Mesothelial cell of epicardium (in vitro differentiated cells): ENCODE data around the gene CALML5. TPM values are rescaled to one million over a fixed set of nuclear protein-coding genes. Genes with fewer than 3 reads are reported as not detected.
A peak's percentile ranks its signal among the peaks of the same experiment; 100 is the strongest.

ENCODE experiments used
- DNase-seq, 2 experiments: peaks; one replicate each; pipeline ENCODE4 v3.0.0; 2021; ENCODE audit warnings: low spot score in 2 of 2; ENCODE audit not compliant: unreplicated experiment in 2 of 2
- H3K27ac Mint-ChIP-seq: 2 replicates; pipeline ENCODE4 v1.8.0; 2021; ENCODE audit warnings: mixed read lengths
- H3K27me3 Mint-ChIP-seq: 2 replicates; pipeline ENCODE4 v1.8.0; 2021; ENCODE audit warnings: low read depth, mixed read lengths
- H3K36me3 Mint-ChIP-seq: 2 replicates; pipeline ENCODE4 v1.8.0; 2021; ENCODE audit warnings: mixed read lengths
- H3K4me1 Mint-ChIP-seq: 2 replicates; pipeline ENCODE4 v1.8.0; 2021; ENCODE audit warnings: mixed read lengths
- H3K4me3 Mint-ChIP-seq: 2 replicates; pipeline ENCODE4 v1.8.0; 2021; ENCODE audit warnings: mild to moderate bottlenecking, moderate library complexity, mixed read lengths
- H3K9me3 Mint-ChIP-seq: 2 replicates; pipeline ENCODE4 v1.8.0; 2021; ENCODE audit warnings: mixed read lengths
- total RNA-seq: library from RNA; stranded (reverse); gene quantifications from 3 replicates; pipeline ENCODE4 v1.2.1, GENCODE V29; 2021
- TF ChIP-seq, protein P1 (sequence below): fragments of 200-600 bp; sonication (generic); IDR thresholded peaks from one replicate; pipeline ENCODE4 v1.5.0; 2021; ENCODE audit warnings: antibody characterized with exemption; ENCODE audit not compliant: unreplicated experiment

The CALML5 gene
- total RNA-seq, 1 donor from 2014 or later, result not detected

DNA sequence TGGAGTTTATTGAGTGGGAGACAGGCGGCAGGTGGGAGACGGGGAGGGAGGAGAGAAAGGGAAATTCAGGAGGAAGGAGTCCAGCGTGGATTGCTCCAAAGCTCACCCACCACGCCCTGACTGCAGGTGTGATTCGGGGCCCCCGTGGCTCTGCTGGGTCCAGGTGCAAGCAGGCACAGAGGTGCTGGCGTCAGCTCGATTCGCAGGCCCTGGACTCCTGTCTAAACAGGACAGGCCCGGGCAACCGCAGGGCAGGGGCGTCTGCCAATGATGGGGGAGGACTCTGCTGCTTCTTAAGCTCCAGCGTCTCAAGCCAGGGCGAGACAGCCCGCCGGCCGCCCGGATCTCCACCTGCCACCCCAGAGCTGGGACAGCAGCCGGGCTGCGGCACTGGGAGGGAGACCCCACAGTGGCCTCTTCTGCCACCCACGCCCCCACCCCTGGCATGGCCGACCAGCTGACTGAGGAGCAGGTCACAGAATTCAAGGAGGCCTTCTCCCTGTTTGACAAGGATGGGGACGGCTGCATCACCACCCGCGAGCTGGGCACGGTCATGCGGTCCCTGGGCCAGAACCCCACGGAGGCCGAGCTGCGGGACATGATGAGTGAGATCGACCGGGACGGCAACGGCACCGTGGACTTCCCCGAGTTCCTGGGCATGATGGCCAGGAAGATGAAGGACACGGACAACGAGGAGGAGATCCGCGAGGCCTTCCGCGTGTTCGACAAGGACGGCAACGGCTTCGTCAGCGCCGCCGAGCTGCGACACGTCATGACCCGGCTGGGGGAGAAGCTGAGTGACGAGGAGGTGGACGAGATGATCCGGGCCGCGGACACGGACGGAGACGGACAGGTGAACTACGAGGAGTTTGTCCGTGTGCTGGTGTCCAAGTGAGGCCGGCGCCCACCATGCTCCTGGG is 25.5 kb upstream of the CALML5 start, which contains the start of gene CALML3:
Gene CALML3 (plus strand): TSS at position 321 of the 920 bp plus-strand sequence. CDS start 125 bp downstream, at position 446.
- Mint-ChIP-seq H3K36me3 (no peaks in the 10 kb centered on the region), H3K9me3 (peaks cover 2% of the 10 kb centered on the region), H3K4me3 (no peak within 1 kb of the TSS), H3K27me3 (no peaks in the 10 kb centered on the region), H3K4me1 (peaks cover 19% of the 10 kb centered on the region), H3K27ac (no peak within 1 kb of the TSS)
- TF ChIP-seq, protein P1, sequence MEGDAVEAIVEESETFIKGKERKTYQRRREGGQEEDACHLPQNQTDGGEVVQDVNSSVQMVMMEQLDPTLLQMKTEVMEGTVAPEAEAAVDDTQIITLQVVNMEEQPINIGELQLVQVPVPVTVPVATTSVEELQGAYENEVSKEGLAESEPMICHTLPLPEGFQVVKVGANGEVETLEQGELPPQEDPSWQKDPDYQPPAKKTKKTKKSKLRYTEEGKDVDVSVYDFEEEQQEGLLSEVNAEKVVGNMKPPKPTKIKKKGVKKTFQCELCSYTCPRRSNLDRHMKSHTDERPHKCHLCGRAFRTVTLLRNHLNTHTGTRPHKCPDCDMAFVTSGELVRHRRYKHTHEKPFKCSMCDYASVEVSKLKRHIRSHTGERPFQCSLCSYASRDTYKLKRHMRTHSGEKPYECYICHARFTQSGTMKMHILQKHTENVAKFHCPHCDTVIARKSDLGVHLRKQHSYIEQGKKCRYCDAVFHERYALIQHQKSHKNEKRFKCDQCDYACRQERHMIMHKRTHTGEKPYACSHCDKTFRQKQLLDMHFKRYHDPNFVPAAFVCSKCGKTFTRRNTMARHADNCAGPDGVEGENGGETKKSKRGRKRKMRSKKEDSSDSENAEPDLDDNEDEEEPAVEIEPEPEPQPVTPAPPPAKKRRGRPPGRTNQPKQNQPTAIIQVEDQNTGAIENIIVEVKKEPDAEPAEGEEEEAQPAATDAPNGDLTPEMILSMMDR, result no peak
- DNase-seq, result peak in 1 of 2 experiments; percentile 14

DNA sequence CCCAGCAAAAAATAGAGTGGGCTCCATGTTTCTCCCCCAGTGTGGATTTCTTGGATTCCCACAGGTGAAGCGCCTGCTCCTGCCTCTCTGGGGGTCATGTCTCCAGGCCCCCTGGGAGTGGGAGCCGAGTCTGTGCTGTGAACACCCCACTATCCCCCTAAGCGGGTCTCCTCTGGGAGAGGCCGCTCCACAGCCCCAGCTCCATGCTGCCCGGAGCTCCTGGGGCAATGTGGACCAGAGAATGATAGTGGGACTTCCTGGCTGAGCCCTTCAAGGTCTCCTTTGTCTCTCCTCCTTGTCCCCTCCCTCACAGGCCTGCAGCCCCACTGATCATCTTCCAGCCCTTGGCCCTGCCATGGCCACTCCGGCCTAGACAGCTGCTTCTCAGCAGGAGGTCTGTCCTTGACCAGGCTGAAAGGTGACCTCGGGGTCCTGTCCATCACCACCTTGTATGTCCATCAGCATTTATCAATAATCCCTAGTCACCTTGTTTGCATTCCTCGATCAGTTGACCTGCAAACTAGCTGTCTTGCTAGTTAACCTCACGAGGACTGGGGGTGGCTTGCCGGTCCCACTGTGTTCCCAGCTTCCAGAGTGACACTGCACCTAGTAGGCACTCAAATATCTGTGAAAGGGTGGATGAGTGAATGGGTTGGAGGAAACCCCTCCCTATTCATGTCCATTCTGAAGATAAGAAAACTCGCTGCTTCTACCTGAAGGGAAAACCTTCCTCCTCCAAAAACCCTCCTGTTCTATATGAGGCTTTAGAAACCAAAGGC is 24.6 kb upstream of the CALML5 start:
- DNase-seq, result peak in 1 of 2 experiments; percentile 2
- peaks cover 11% of the 10 kb centered on the region for H3K4me1 Mint-ChIP-seq
- peaks cover 9% of the 10 kb centered on the region for H3K9me3 Mint-ChIP-seq
- TF ChIP-seq, protein P1, result no peak
- H3K36me3 Mint-ChIP-seq, result no peaks in the 10 kb centered on the region
- no peak overlapping the region for H3K27ac Mint-ChIP-seq
- H3K27me3 Mint-ChIP-seq, result no peaks in the 10 kb centered on the region
- no peak overlapping the region for H3K4me3 Mint-ChIP-seq

DNA sequence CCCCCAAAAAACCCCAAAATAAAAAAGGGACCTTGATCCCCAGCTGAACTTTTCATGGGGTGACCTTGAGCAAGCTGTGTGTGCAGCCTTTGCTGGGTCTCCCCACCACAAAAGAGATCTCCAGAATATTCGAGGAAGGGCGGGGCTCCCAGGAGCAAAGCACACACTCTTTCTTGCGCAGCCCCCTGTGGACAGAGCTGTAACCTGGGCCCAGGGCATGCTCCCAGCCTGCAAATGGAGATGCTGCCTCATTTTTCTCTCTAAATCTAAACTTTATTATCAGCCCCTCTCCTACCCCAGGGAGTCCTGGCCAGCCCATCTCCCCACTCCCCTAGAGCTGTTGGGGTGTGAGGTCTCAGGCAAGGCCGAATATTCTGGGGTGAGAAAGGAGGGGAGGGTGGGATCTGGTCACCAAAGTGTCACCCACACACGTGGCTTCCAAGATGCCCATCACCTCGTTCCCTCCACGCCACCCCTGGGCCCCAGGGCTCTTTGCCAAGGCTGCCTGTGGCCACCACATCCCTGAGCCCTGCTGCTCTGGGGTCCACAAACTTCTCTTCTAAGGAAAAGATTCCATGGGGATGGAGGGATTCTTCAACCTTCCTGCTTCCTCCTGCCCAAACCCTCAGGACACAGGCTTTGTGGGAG is 23.7 kb upstream of the CALML5 start:
- H3K36me3 Mint-ChIP-seq, result no peaks in the 10 kb centered on the region
- peaks cover 11% of the 10 kb centered on the region for H3K4me1 Mint-ChIP-seq
- H3K27ac Mint-ChIP-seq, result no peak overlapping the region
- no peaks in the 10 kb centered on the region for H3K27me3 Mint-ChIP-seq
- H3K9me3 Mint-ChIP-seq, result peaks cover 11% of the 10 kb centered on the region
- TF ChIP-seq, protein P1, result no peak
- H3K4me3 Mint-ChIP-seq, result no peak overlapping the region
- no peak for DNase-seq

DNA sequence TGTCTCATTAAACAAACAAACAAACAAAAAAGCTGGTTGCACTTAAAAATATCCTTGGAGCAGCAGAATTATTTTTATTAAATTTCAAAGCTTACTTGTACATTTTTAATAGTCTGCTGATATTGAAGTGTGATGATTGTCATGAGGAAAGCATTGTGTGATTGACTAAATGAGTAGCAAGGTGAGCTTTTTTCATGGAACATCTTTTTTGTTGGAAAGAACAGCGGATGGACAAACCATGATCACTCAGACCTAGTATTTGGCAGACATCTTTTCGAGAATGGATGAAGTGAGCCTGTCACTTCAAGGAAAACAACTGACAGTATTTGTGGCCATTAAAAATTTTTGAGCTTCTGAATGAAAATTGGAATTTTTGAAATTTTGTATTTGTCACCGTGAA is 19.7 kb upstream of the CALML5 start:
- peaks cover 20% of the 10 kb centered on the region for H3K4me1 Mint-ChIP-seq
- no peak overlapping the region for H3K27ac Mint-ChIP-seq
- no peaks in the 10 kb centered on the region for H3K36me3 Mint-ChIP-seq
- peaks cover 11% of the 10 kb centered on the region for H3K9me3 Mint-ChIP-seq
- no peak overlapping the region for H3K4me3 Mint-ChIP-seq
- DNase-seq, result no peak
- TF ChIP-seq, protein P1, result no peak
- H3K27me3 Mint-ChIP-seq, result no peaks in the 10 kb centered on the region

DNA sequence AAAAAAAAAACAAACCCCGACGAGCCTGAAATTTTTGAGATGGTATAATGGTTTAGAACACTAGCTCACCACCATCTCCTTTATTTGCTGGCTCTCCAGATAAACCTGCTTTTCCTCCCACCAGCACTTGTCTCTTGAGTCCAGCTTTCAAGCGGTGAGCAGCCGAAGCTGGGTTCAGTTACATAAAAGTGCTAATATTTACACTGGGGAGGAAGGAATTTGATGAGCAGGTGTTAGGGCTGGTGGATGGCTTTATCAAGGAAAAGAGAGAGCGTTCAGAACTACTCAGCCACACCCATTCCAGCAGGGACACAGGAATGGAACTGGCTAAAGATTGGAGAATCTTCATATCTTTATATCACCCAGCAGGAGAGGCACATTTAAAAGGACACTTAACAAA is 18.8 kb upstream of the CALML5 start:
- H3K4me1 Mint-ChIP-seq, result peaks cover 29% of the 10 kb centered on the region
- no peak for DNase-seq
- no peak overlapping the region for H3K4me3 Mint-ChIP-seq
- H3K27ac Mint-ChIP-seq, result no peak overlapping the region
- TF ChIP-seq, protein P1, result no peak
- no peaks in the 10 kb centered on the region for H3K36me3 Mint-ChIP-seq
- no peaks in the 10 kb centered on the region for H3K27me3 Mint-ChIP-seq
- peaks cover 11% of the 10 kb centered on the region for H3K9me3 Mint-ChIP-seq
